GM12864 (cell line): Measurements from ENCODE around the gene SLC25A1.

Experiments
- DNase-seq: peaks from one replicate; pipeline ENCODE4 v3.0.0-alpha.2; 2011; ENCODE audit warnings: low read depth
- H3K4me3 ChIP-seq: 2 replicates; pipeline ENCODE4 v1.5.1; 2011; ENCODE audit warnings: mild to moderate bottlenecking, low read depth, low read length, control low read depth
- TF ChIP-seq, protein P1 (sequence below): IDR thresholded peaks from 2 replicates; pipeline ENCODE4 v1.5.1; 2011; ENCODE audit warnings: low read depth, mild to moderate bottlenecking, moderate library complexity, low read length, control low read depth, inconsistent platforms; ENCODE audit errors: missing control alignments

SLC25A1 gene

DNA sequence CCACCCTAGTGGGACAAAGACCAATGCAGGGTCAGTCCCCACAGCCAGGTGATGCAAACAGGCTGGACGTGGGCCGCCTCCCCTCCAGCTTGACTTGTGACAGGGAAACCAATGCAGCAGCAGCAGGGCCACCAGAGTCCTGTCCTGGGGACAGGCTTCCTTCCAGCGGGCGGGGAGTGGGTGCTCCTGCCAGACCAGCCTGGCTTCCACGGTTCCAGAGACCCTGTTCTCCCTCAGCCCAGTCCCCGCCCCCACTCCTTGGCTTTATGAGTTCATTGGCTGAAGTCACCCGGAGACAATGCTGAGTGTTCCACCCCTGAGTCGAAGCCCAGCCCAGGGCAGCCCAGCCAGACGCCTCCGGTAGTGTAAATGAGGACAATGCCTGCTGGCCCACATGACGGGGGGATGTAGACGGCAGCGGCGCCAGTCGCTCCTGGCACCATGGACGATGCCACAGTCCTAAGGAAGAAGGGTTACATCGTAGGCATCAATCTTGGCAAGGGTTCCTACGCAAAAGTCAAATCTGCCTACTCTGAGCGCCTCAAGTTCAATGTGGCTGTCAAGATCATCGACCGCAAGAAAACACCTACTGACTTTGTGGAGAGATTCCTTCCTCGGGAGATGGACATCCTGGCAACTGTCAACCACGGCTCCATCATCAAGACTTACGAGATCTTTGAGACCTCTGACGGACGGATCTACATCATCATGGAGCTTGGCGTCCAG is 47.4 kb downstream of the SLC25A1 start, which contains the start of gene TSSK2:
TSS of gene TSSK2 (plus strand) at position 350 of the 726 bp plus-strand sequence. CDS start at position 442, 92 bp downstream.
- no peak within 1 kb of the TSS for H3K4me3 ChIP-seq
- TF ChIP-seq, protein P1, sequence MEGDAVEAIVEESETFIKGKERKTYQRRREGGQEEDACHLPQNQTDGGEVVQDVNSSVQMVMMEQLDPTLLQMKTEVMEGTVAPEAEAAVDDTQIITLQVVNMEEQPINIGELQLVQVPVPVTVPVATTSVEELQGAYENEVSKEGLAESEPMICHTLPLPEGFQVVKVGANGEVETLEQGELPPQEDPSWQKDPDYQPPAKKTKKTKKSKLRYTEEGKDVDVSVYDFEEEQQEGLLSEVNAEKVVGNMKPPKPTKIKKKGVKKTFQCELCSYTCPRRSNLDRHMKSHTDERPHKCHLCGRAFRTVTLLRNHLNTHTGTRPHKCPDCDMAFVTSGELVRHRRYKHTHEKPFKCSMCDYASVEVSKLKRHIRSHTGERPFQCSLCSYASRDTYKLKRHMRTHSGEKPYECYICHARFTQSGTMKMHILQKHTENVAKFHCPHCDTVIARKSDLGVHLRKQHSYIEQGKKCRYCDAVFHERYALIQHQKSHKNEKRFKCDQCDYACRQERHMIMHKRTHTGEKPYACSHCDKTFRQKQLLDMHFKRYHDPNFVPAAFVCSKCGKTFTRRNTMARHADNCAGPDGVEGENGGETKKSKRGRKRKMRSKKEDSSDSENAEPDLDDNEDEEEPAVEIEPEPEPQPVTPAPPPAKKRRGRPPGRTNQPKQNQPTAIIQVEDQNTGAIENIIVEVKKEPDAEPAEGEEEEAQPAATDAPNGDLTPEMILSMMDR: no peak
- DNase-seq: no peak

GRCh38 chr22:19129871-19130270 is 48.7 kb downstream of the SLC25A1 start:
- TF ChIP-seq, protein P1: no peak
- no peak for DNase-seq
- H3K4me3 ChIP-seq: no peak overlapping the region

DNA sequence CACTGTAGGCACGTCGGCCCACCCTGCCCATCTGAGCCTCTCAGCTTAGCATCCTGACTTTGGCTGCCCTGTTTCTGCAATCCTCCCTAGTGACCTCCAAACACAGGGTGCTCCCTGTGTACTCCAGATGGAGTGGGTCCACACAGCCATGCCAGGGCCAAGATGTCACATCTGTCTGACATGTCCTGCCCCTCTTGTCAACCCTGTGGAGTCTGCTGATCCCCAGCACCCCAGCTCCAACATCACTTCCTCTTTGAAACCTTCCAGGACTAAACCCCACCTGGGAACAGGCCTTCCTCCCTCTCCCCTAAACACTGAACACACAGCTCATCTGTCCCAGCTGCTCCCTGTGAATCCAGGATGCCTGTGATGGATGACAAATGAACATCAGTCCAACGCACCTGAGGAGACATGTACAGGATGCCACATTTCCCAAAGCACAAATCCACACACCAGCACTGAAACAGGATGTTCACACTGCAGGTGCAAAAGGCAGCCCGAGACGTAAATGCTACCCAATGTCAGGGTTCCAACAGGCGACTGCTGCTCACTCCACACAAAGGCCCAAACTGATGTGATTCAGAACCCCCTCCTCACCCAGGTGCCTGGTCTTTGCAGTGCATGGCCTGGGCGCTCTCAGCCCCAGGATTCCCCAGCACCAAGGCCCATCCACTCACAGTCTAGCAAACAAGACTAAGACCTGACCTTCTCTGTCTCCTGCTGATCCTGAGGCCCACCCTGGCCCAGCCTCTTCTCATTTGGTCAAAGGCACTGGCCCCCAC is 49.4 kb downstream of the SLC25A1 start:
- no peak overlapping the region for H3K4me3 ChIP-seq
- TF ChIP-seq, protein P1: no peak
- no peak for DNase-seq

GRCh38 chr22:19128009-19128401 is 50.5 kb downstream of the SLC25A1 start:
- H3K4me3 ChIP-seq: no peak overlapping the region
- DNase-seq: no peak
- TF ChIP-seq, protein P1: no peak

DNA sequence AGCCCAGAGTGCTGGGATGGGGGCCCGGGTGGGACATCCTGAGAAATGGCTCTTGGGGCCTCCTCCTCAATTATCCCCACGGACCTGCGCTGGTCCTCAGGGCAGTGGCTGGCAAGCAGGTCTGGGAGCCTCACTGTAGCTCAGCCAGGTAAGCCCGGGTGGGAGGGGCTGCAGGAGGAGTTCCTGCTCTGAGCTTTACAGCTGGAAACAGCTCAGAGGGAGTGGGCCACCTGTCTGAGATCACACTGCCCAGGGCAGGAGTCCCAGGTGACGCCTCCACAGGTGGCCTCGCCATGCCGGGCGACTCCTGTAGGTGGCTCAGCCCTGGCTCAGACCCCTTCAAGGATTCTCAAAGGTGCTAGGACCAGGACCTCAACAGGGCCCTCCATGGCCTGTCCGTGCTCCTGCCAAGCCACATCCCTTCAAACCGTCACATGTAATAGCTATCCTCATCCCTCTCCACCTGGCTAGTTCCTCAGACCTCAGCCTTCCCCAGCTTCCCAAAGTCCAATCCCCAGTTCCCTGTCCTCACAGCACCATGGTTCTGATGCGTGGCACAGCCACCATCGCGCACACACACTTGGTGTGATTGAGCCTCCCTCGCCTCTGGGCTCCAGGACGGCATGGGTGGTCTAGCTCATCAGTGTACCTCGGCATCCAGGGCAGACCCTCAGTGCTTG is 51.1 kb downstream of the SLC25A1 start:
- H3K4me3 ChIP-seq: no peak overlapping the region
- TF ChIP-seq, protein P1: no peak
- DNase-seq: no peak

- no peak for DNase-seq
- TF ChIP-seq, protein P1: no peak
Observed at GRCh38 chr22:19126309-19127273, 51.9 kb downstream of the SLC25A1 start.

More at GRCh38 chr22:19126309-19127273, 51.9 kb downstream of the SLC25A1 start:
- H3K4me3 ChIP-seq: no peak overlapping the region
